HUES64 (cell line): Measurements from ENCODE around the gene OR6P1.

ENCODE experiments used
- H3K27ac ChIP-seq: 2 replicates; pipeline ENCODE4 v1.7.0; 2013; ENCODE audit warnings: low read depth, low read length, inconsistent platforms
- H3K27me3 ChIP-seq: 2 replicates; pipeline ENCODE4 v1.6.1; 2013; ENCODE audit warnings: mild to moderate bottlenecking, low read length; ENCODE audit not compliant: insufficient read depth
- H3K36me3 ChIP-seq: 2 replicates; pipeline ENCODE4 v1.6.1; 2013; ENCODE audit warnings: mild to moderate bottlenecking, low read length; ENCODE audit not compliant: insufficient read depth
- H3K4me1 ChIP-seq: 2 replicates; pipeline ENCODE4 v1.6.1; 2013; ENCODE audit warnings: mild to moderate bottlenecking, low read length, moderate library complexity; ENCODE audit not compliant: insufficient read depth
- H3K4me3 ChIP-seq: 2 replicates; pipeline ENCODE4 v1.5.1; 2013; ENCODE audit warnings: mild to moderate bottlenecking, low read length, moderate library complexity
- H3K9ac ChIP-seq: 2 replicates; pipeline ENCODE4 v1.6.1; 2013; ENCODE audit warnings: mild to moderate bottlenecking, low read depth, low read length
- H3K9me3 ChIP-seq: 2 replicates; pipeline ENCODE4 v1.6.1; 2013; ENCODE audit warnings: low read depth, low read length; ENCODE audit not compliant: insufficient read depth
- WGBS: fragments of 150-250, 120-280 bp; methylation state at CpG from one replicate; pipeline ENCODE4 v1.1.7; 2013; ENCODE audit warnings: missing lambda C conversion rate; 5-methylcytosine and 5-hydroxymethylcytosine counted together

The OR6P1 gene

DNA sequence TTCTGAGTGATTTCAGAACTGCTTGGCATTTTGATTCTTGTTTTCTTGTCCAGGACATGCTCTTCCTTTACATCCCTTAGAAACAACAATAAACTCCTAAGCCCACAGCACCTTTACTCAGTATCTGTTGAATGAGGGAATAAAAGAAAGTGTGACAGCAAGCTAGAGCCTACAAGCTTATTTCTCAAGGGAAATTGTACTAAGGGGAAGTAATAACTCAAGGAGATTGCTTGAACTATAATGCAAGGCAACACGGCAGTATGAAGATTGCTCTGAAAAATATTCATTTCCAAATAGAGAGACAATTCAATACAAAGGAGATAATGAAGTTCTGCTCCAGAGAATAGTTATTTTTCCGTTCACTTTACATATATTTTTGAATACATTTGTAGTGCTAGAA, 6.5 kb downstream of the OR6P1 start:
- H3K4me3 ChIP-seq: no peak overlapping the region
- H3K4me1 ChIP-seq: no peaks in the 10 kb centered on the region
- no peaks in the 10 kb centered on the region for H3K9me3 ChIP-seq
- H3K36me3 ChIP-seq: no peaks in the 10 kb centered on the region
- H3K27ac ChIP-seq: no peak overlapping the region
- no peak overlapping the region for H3K9ac ChIP-seq
- no peaks in the 10 kb centered on the region for H3K27me3 ChIP-seq
- no CpG with 5 or more reads among the region's 2 CpGs for WGBS

DNA sequence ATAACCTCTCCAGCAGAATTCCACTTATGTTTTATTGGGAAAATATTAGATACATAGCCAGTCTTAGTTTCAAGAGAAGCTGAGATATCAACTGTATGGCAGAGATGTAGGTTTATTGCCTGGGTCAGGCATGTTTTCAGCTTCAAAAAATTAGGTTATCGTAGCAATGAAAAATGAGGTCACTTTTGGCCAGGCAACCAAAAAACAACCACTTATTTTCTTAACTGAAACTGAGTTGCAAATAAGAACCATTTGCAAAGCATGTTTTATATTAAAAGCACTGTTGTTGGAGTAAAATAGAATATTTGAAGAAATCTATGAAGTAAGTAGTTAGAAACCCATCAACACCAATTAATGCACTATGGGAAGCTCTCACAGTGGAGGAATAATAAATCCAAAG, 10.7 kb downstream of the OR6P1 start:
- no peaks in the 10 kb centered on the region for H3K4me1 ChIP-seq
- H3K27me3 ChIP-seq: no peaks in the 10 kb centered on the region
- no peak overlapping the region for H3K4me3 ChIP-seq
- no peak overlapping the region for H3K27ac ChIP-seq
- WGBS: 85% methylated on average over 1 of the region's 1 CpG
- H3K36me3 ChIP-seq: no peaks in the 10 kb centered on the region
- no peaks in the 10 kb centered on the region for H3K9me3 ChIP-seq
- H3K9ac ChIP-seq: no peak overlapping the region

DNA sequence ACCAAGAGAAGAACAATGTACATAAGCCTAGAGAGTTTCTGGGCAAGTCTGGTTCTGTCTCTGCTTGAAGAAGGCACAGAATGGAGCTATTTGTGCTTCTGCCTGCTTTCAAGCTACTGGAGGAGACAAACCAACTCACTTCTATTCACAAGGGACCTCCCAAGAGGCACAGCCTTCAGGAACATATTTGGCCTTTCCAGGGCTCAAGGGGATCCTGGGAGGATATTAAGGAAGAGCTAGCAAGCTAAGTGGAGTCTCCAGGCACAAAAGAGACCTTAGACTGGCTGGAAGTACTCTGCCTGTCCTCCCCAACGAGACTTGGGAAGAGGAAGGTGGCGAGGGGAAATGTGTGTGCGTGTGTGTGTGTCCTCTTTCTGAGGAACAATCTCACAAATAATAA, 16.0 kb downstream of the OR6P1 start, which contains the start of gene OR6Y1:
TSS of gene OR6Y1 (minus strand) at position 54 of the 400 bp plus-strand sequence. CDS start 6,300 bp downstream, outside the sequence.
- Histone ChIP-seq H3K27ac (no peak within 1 kb of the TSS), H3K4me1 (no peaks in the 10 kb centered on the region), H3K9me3 (no peaks in the 10 kb centered on the region), H3K36me3 (no peaks in the 10 kb centered on the region), H3K4me3 (no peak within 1 kb of the TSS), H3K27me3 (no peaks in the 10 kb centered on the region), H3K9ac (no peak within 1 kb of the TSS)
- WGBS: 100% methylated on average over 1 of the region's 3 CpGs

DNA sequence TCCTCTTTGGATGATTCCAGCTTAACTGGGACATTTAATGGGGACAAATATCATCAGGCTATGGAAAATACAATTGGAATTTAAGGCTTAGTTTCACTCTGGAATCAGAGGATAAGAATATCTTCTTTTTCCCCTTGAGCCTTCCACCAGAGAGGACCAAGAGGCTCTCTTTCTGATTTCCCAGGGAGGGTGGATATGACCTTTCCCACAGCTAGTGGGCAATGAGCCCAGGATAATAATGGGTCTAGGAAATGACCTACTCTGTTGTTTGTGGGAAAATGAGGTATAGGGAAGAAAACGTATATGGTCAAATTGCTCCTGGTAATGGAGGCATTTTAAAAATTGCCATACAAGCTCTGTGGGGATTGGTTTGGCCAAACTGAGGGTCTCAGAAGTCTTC, 18.1 kb downstream of the OR6P1 start:
- no peak overlapping the region for H3K4me3 ChIP-seq
- H3K9me3 ChIP-seq: no peaks in the 10 kb centered on the region
- no peak overlapping the region for H3K9ac ChIP-seq
- H3K27me3 ChIP-seq: no peaks in the 10 kb centered on the region
- H3K27ac ChIP-seq: no peak overlapping the region
- 89% methylated on average over 1 of the region's 1 CpG for WGBS
- H3K36me3 ChIP-seq: no peaks in the 10 kb centered on the region
- H3K4me1 ChIP-seq: no peaks in the 10 kb centered on the region

DNA sequence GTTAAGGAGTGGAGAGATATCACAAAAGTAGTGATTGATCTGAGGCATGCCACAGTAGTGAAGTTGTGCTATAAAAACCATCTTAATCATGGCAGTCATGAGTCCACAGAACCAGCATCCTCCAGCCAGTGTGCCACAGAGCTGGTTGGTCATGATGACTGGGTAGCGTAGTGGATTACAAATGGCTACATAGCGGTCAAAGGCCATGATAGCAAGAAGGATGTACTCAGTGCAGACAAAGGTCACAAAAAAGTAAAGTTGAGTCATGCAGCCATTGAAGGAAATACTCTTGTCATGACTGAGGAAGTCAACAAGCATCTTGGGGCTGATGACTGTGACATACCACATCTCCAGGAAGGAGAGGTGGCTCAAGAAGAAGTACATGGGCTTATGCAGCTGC, 22.8 kb downstream of the OR6P1 start:
- H3K9me3 ChIP-seq: no peaks in the 10 kb centered on the region
- H3K4me1 ChIP-seq: no peaks in the 10 kb centered on the region
- no peak overlapping the region for H3K27ac ChIP-seq
- no peak overlapping the region for H3K9ac ChIP-seq
- H3K36me3 ChIP-seq: no peaks in the 10 kb centered on the region
- no peak overlapping the region for H3K4me3 ChIP-seq
- WGBS: 97% methylated on average over 2 of the region's 2 CpGs
- no peaks in the 10 kb centered on the region for H3K27me3 ChIP-seq

DNA sequence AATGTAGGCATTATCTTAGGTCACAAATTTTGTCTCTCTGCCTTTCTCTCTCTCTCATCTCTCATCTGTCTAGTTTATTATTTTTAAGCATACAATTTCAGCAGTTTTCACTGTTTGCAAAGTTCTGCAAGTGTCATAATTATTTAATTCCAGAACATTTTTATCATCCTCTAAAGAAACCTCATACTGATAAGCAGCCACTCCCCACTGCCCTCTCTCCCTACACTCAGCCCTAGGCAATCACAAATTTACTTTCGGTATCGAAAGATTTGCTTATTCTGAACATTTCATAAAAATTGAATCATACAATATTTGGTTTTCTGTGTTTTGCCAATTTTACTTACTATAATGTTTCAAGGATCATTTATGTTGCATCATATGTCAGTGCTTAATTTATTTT, 32.8 kb downstream of the OR6P1 start:
- WGBS: 78% methylated on average over 2 of the region's 2 CpGs
- no peaks in the 10 kb centered on the region for H3K4me1 ChIP-seq

DNA sequence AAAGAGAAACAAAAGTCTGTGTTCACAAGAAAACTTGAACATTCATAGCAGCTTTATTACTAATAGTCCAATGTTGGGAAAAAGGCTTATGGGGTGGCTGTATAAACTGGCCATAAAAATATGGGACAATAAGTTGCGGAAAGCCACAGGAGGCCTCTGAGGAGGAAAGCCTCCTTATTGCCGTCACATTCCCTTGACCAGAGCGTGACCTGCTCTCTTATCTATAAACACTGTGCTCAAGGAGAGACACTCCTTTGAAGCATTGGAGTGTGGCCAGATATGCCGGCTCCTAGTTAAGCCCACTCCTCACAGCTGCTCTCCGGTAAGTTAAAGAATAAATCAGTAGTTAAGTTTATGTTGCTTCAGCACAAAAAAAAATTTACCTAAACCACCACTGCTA, 35.9 kb downstream of the OR6P1 start:
- H3K9me3 ChIP-seq: no peaks in the 10 kb centered on the region
- H3K36me3 ChIP-seq: no peaks in the 10 kb centered on the region
- no peaks in the 10 kb centered on the region for H3K27me3 ChIP-seq
- H3K4me3 ChIP-seq: no peak overlapping the region
- 94% methylated on average over 3 of the region's 5 CpGs for WGBS
- H3K4me1 ChIP-seq: no peaks in the 10 kb centered on the region
- H3K27ac ChIP-seq: no peak overlapping the region
- no peak overlapping the region for H3K9ac ChIP-seq

More for the DNA sequence above, 32.8 kb downstream of the OR6P1 start:
- Histone ChIP-seq H3K27ac (no peak overlapping the region), H3K9me3 (no peaks in the 10 kb centered on the region), H3K27me3 (no peaks in the 10 kb centered on the region), H3K9ac (no peak overlapping the region), H3K36me3 (no peaks in the 10 kb centered on the region), H3K4me3 (no peak overlapping the region)

DNA sequence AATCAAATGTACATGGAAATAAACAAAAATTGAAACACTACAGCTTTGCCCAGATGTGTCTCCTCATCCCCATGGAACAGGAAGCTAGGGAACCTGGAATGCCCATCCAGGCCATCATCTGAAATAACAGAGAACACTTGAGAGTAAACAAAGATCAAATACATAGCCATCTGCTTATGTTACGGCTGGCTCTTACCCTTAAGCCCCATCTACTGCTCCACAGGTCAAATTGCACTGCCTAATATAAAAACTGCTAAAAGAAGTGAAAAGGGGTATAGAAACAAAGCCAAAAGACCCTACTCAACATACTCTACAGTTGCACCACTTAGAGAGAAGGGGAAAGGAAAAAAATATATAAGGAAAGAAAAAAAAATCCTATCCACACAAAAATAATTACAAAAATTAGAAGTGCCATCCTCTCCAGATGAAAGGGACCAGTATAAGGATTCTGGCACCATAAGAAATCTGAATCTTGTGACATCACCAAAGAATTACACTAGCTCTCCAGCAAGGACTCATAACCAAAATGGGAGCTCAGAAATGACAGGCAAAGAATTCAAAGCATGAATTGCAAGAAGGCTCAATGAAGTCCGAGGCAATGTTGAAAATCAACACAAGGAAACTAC, 43.1 kb downstream of the OR6P1 start:
- H3K4me1 ChIP-seq: peaks cover 5% of the 10 kb centered on the region; the same call in 1 of the 2 replicates
- H3K27me3 ChIP-seq: no peaks in the 10 kb centered on the region
- H3K9me3 ChIP-seq: peaks cover 3% of the 10 kb centered on the region; the same call in 1 of the 2 replicates
- no peaks in the 10 kb centered on the region for H3K36me3 ChIP-seq
- H3K9ac ChIP-seq: no peak overlapping the region
- no peak overlapping the region for H3K27ac ChIP-seq
- WGBS: 0% methylated on average over 2 of the region's 2 CpGs
- no peak overlapping the region for H3K4me3 ChIP-seq

DNA sequence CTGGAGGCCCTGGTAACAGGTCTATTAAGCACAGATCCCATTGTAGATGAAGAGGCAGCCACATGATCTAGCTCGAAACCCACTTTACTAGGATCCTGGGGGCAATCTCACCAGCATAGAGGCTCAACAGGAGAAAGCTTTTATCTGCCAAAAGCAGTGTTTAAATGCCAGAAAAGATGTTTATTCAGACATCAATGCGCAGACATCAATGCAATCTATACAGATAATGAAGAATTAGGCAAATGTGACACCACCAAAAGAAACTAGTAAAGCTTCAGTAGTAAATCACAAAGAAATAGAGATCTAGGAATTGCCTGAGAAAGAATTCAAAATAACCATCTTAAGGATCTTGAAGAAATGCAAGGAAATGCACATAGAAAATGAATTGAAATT, 48.7 kb downstream of the OR6P1 start:
- no peak overlapping the region for H3K4me3 ChIP-seq
- no peaks in the 10 kb centered on the region for H3K27me3 ChIP-seq
- peaks cover 15% of the 10 kb centered on the region; the same call in 1 of the 2 replicates for H3K4me1 ChIP-seq
- no peak overlapping the region; the same call in 1 of the 2 replicates for H3K27ac ChIP-seq
- H3K9ac ChIP-seq: no peak overlapping the region
- 81% methylated on average over 2 of the region's 2 CpGs for WGBS
- no peaks in the 10 kb centered on the region for H3K36me3 ChIP-seq
- peaks cover 3% of the 10 kb centered on the region; the same call in 1 of the 2 replicates for H3K9me3 ChIP-seq

DNA sequence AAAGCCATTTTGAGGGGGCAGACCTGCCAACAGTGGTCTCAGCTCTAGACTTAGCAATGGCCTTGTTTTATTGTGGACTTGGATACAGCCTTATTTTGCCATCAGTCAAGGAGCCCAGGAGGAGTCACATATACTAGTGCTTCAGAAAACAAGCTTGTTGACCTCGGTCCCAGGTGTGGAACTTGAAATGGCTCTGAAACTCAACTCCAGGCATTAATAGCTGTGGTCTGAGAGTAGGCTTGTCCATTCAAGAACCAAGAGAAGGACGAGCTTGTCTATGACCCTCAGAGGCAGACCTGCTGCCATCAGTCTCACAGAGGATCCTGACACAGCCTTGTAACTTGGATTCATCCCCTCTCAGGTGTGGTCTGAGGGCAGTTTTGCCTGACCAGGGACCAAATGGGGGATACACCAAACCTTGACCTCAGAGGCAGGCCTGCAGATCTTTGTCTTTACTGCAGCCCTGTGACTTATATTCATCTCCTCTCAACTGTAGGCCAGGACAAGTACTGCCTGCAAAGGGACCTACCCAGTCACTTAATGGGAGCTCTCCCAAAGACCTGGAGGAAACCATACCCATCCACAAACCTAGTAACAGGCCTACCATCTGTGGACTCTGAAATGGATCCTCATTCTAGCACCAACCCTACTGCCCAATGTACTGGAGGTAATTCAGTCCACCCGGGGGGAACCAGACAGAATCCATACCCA, 49.3 kb downstream of the OR6P1 start:
- Histone ChIP-seq H3K27me3 (no peaks in the 10 kb centered on the region), H3K9ac (no peak overlapping the region), H3K4me3 (no peak overlapping the region), H3K36me3 (no peaks in the 10 kb centered on the region), H3K4me1 (peaks cover 15% of the 10 kb centered on the region; the same call in 1 of the 2 replicates), H3K9me3 (peaks cover 3% of the 10 kb centered on the region; the same call in 1 of the 2 replicates), H3K27ac (peak overlapping the region; percentile 21; the same call in 1 of the 2 replicates)
- WGBS: 94% methylated on average over 3 of the region's 3 CpGs

DNA sequence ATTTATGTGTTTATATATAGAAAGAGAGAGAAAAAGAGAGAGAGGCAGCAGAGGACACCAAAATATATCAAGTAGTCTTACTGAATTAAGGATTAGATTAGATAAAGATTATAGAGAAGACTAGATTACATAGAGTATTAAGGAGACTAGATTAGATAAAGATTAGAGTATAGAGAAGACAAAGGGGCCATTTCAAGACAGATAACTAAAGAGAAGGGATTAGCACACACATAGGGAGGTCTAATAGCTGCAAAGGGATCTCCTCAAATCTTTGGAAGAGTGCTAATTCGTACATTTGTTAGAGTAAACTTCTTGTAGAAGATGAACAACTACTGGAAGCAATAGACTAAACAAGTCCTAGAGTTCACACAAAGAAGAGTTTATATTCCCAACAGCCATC, 50.4 kb downstream of the OR6P1 start:
- no peaks in the 10 kb centered on the region for H3K27me3 ChIP-seq

More for the DNA sequence above, 50.4 kb downstream of the OR6P1 start:
- Histone ChIP-seq H3K36me3 (no peaks in the 10 kb centered on the region), H3K27ac (no peak overlapping the region), H3K4me1 (peaks cover 15% of the 10 kb centered on the region; the same call in 1 of the 2 replicates), H3K4me3 (no peak overlapping the region), H3K9me3 (peaks cover 3% of the 10 kb centered on the region; the same call in 1 of the 2 replicates), H3K9ac (no peak overlapping the region)
- 89% methylated on average over 1 of the region's 1 CpG for WGBS
